GM12878 (cell line): ENCODE data around the gene HEG1. TPM values are rescaled to one million over a fixed set of nuclear protein-coding genes. Genes with fewer than 3 reads are reported as not detected.

Source experiments
- ASH2L ChIP-seq: fragments of 300-600, 200-600 bp; sonication (generic); IDR thresholded peaks from 2 replicates; pipeline ENCODE4 v1.6.1; 2017; ENCODE audit warnings: low read depth, mild to moderate bottlenecking, borderline replicate concordance
- EGR1 ChIP-seq, 2 experiments: IDR thresholded peaks; 1 replicate in 1 of 2; 2 replicates in 1 of 2; pipeline ENCODE4 v1.6.1; 2011 to 2012; ENCODE audit warnings: low read depth in 2 of 2, low read length in 2 of 2, borderline replicate concordance in 1 of 2, mild to moderate bottlenecking in 1 of 2, moderate library complexity in 1 of 2
- FOS ChIP-seq: IDR thresholded peaks from 3 replicates; pipeline ENCODE4 v1.6.1; 2011; ENCODE audit warnings: borderline replicate concordance; ENCODE audit not compliant: insufficient read length; ENCODE audit errors: extremely low read depth
- FOXM1 ChIP-seq: IDR thresholded peaks from 2 replicates; pipeline ENCODE4 v1.6.1; 2012; ENCODE audit warnings: low read depth, mild to moderate bottlenecking, inconsistent platforms, low read length, moderate library complexity
- GATAD2B ChIP-seq: fragments of 450-650 bp; conservative IDR thresholded peaks from 2 replicates; pipeline ENCODE4 v1.6.1; 2017; ENCODE audit warnings: low read depth, mild to moderate bottlenecking, moderate library complexity
- IKZF2 ChIP-seq, 2 experiments: fragments of 450-650 bp; IDR thresholded peaks; 2 replicates each; pipeline ENCODE4 v1.6.1; 2017; ENCODE audit warnings: mild to moderate bottlenecking in 2 of 2, moderate library complexity in 2 of 2
- NBN ChIP-seq: fragments of 450-650 bp; IDR thresholded peaks from 2 replicates; pipeline ENCODE4 v1.6.1; 2016
- NR2C1 ChIP-seq: fragments of 450-650 bp; IDR thresholded peaks from 2 replicates; pipeline ENCODE4 v1.6.1; 2017; ENCODE audit warnings: antibody characterized with exemption, mild to moderate bottlenecking, moderate library complexity
- POLR2AphosphoS2 ChIP-seq: IDR thresholded peaks from 2 replicates; pipeline ENCODE4 v1.6.1; 2011; ENCODE audit warnings: low read depth, mild to moderate bottlenecking, low read length, improper control_type of control experiment, moderate library complexity
- POLR2AphosphoS5 ChIP-seq: IDR thresholded peaks from 2 replicates; pipeline ENCODE4 v1.6.1; 2011; ENCODE audit warnings: mild to moderate bottlenecking, low read length, inconsistent platforms
- RAD21 ChIP-seq: IDR thresholded peaks from 2 replicates; pipeline ENCODE4 v1.6.1; 2011; ENCODE audit warnings: mild to moderate bottlenecking, low read depth, low read length, moderate library complexity; ENCODE audit not compliant: insufficient read depth
- TCF3 ChIP-seq: IDR thresholded peaks from 2 replicates; pipeline ENCODE4 v1.6.1; 2012; ENCODE audit warnings: low read depth, mild to moderate bottlenecking, low read length, borderline replicate concordance; ENCODE audit not compliant: insufficient read depth
- ZBED1 ChIP-seq: IDR thresholded peaks from 2 replicates; pipeline ENCODE4 v1.6.1; 2016; ENCODE audit warnings: borderline replicate concordance
- ZNF217 ChIP-seq: fragments of 450-650 bp; IDR thresholded peaks from 2 replicates; pipeline ENCODE4 v1.6.1; 2017; ENCODE audit warnings: antibody characterized with exemption, mild to moderate bottlenecking
- ZSCAN29 ChIP-seq: fragments of 450-650 bp; IDR thresholded peaks from 2 replicates; pipeline ENCODE4 v1.6.1; 2017; ENCODE audit warnings: mild to moderate bottlenecking, moderate library complexity
- polyA plus RNA-seq, 11 experiments: library from polyadenylated mRNA; depleted of rRNA in 4 of 11; unstranded in 6 of 11; stranded (reverse) in 5 of 11; fragments of >200 nt; fragmentation: Nextera tagmentation in 4 of 11; fragmentation: Illumina TruSeq in 1 of 11; extraction: Ambion mirVana in 4 of 11; extraction: Trizol in 1 of 11; gene quantifications; 1 replicate in 1 of 11; 2 replicates in 10 of 11; pipeline versions ENCODE4 v1.2.1 to v1.2.3, GENCODE V29; 2011 to 2016; ENCODE audit warnings: inconsistent platforms in 2 of 11, missing spikeins in 2 of 11, low read depth in 1 of 11
- total RNA-seq, 4 experiments: library from RNA; depleted of rRNA in 3 of 4; stranded (reverse); fragments of >200 nt in 3 of 4; fragmentation: Illumina TruSeq in 1 of 4; extraction: Trizol in 1 of 4; gene quantifications; 2 replicates each; pipeline versions ENCODE4 v1.2.1 to v1.2.3, GENCODE V29; 2013 to 2021
- TF ChIP-seq, protein P1 (sequence below): IDR thresholded peaks from 2 replicates; pipeline ENCODE4 v1.6.1; 2012; ENCODE audit warnings: low read depth, low read length, improper control_type of control experiment
- TF ChIP-seq, protein P2 (sequence below): fragments of 450-650 bp; IDR thresholded peaks from 2 replicates; pipeline ENCODE4 v1.6.1; 2016; ENCODE audit warnings: mild to moderate bottlenecking
- TF ChIP-seq, protein P3 (sequence below): IDR thresholded peaks from 2 replicates; pipeline ENCODE4 v1.6.1; 2012; ENCODE audit warnings: improper control_type of control experiment, low read depth, low read length; ENCODE audit not compliant: insufficient replicate concordance
- TF ChIP-seq, protein P4 (sequence below): fragments of 450-650 bp; IDR thresholded peaks from 2 replicates; pipeline ENCODE4 v1.6.1; 2014; ENCODE audit warnings: mild to moderate bottlenecking
- TF ChIP-seq, protein P5 (sequence below): fragments of 450-650 bp; IDR thresholded peaks from 2 replicates; pipeline ENCODE4 v1.6.1; 2016; ENCODE audit warnings: mild to moderate bottlenecking

The HEG1 gene
- total and polyA plus RNA-seq, 10 of the 15 experiments (the other 5 are each of a cell fraction or from before 2014, with no cell fraction given), result 2.2 to 32.1 (median 7.6) TPM

DNA sequence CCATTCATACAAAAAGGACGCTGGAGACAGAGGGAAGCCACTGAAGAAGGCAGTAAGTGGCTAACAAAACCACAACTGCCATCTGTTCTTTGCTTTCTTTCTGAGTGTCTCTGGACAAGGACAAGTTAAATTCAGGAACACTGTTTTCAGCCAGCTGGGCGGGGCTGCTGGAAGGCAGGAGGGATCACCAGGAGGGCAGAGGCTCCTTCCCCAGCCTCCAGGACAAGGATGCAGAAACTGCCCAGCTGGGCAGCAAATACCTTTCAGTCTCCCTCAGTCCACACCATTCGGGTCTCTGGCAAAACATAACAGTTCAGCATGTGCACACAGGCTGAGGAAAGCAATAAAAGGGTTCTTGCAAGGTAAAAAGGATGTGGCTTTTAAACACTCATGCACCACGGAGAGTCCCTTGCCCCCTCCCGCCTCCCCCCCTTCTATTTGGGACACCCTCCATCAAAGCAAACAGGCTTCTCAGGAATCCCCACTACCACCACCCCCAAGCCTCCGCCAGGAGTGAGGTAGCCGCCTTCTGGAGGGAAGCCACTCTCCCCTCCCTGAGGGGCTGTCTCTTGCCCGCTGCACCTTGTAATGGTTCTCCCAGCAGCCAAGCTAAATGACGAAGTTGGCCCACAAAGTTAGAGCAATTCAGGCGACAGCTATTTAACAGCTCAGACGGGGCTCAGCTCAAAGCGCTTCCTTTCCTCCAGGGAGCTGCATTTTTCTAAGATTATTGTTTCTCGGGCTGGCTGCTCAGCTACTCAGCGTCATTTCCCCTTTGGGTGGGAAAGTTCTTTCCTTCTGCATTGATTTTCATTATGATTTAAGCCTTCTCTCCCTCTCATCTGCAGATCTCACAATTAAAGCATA, 3.8 kb downstream of the HEG1 start (continued):
- peak; percentile 56; the same call in 1 of the 2 replicates for TF ChIP-seq TCF3
- TF ChIP-seq, protein P1, sequence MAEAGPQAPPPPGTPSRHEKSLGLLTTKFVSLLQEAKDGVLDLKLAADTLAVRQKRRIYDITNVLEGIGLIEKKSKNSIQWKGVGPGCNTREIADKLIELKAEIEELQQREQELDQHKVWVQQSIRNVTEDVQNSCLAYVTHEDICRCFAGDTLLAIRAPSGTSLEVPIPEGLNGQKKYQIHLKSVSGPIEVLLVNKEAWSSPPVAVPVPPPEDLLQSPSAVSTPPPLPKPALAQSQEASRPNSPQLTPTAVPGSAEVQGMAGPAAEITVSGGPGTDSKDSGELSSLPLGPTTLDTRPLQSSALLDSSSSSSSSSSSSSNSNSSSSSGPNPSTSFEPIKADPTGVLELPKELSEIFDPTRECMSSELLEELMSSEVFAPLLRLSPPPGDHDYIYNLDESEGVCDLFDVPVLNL, result no peak
- TF ChIP-seq GATAD2B, result no peak
- TF ChIP-seq, protein P2, sequence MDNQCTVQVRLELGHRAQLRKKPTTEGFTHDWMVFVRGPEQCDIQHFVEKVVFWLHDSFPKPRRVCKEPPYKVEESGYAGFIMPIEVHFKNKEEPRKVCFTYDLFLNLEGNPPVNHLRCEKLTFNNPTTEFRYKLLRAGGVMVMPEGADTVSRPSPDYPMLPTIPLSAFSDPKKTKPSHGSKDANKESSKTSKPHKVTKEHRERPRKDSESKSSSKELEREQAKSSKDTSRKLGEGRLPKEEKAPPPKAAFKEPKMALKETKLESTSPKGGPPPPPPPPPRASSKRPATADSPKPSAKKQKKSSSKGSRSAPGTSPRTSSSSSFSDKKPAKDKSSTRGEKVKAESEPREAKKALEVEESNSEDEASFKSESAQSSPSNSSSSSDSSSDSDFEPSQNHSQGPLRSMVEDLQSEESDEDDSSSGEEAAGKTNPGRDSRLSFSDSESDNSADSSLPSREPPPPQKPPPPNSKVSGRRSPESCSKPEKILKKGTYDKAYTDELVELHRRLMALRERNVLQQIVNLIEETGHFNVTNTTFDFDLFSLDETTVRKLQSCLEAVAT, result no peak
- no peak for TF ChIP-seq NR2C1
- TF ChIP-seq EGR1 (IDR thresholded peaks at IDR 0.05; ENCODE audit: borderline replicate concordance in 1 of 2, low read depth in 2 of 2, low read length in 2 of 2), result no peak
- TF ChIP-seq, protein P3, sequence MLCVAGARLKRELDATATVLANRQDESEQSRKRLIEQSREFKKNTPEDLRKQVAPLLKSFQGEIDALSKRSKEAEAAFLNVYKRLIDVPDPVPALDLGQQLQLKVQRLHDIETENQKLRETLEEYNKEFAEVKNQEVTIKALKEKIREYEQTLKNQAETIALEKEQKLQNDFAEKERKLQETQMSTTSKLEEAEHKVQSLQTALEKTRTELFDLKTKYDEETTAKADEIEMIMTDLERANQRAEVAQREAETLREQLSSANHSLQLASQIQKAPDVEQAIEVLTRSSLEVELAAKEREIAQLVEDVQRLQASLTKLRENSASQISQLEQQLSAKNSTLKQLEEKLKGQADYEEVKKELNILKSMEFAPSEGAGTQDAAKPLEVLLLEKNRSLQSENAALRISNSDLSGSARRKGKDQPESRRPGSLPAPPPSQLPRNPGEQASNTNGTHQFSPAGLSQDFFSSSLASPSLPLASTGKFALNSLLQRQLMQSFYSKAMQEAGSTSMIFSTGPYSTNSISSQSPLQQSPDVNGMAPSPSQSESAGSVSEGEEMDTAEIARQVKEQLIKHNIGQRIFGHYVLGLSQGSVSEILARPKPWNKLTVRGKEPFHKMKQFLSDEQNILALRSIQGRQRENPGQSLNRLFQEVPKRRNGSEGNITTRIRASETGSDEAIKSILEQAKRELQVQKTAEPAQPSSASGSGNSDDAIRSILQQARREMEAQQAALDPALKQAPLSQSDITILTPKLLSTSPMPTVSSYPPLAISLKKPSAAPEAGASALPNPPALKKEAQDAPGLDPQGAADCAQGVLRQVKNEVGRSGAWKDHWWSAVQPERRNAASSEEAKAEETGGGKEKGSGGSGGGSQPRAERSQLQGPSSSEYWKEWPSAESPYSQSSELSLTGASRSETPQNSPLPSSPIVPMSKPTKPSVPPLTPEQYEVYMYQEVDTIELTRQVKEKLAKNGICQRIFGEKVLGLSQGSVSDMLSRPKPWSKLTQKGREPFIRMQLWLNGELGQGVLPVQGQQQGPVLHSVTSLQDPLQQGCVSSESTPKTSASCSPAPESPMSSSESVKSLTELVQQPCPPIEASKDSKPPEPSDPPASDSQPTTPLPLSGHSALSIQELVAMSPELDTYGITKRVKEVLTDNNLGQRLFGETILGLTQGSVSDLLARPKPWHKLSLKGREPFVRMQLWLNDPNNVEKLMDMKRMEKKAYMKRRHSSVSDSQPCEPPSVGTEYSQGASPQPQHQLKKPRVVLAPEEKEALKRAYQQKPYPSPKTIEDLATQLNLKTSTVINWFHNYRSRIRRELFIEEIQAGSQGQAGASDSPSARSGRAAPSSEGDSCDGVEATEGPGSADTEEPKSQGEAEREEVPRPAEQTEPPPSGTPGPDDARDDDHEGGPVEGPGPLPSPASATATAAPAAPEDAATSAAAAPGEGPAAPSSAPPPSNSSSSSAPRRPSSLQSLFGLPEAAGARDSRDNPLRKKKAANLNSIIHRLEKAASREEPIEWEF, result no peak
- no peak for TF ChIP-seq NBN
- TF ChIP-seq ASH2L, result no peak
- TF ChIP-seq POLR2AphosphoS2, result no peak
- peak; percentile 44; the same call in 1 of the 2 replicates for TF ChIP-seq ZBED1
- no peak for TF ChIP-seq FOS
- peak; percentile 42 to 46; a peak in 2 of 4 replicates for TF ChIP-seq IKZF2 (IDR thresholded peaks at IDR 0.05)
- no peak; the same call in 1 of the 2 replicates for TF ChIP-seq ZNF217
- TF ChIP-seq POLR2AphosphoS5, result no peak
- TF ChIP-seq FOXM1, result peak; percentile 66; the same call in 1 of the 2 replicates
- peak; percentile 19; the same call in 1 of the 2 replicates for TF ChIP-seq RAD21
- TF ChIP-seq, protein P4, sequence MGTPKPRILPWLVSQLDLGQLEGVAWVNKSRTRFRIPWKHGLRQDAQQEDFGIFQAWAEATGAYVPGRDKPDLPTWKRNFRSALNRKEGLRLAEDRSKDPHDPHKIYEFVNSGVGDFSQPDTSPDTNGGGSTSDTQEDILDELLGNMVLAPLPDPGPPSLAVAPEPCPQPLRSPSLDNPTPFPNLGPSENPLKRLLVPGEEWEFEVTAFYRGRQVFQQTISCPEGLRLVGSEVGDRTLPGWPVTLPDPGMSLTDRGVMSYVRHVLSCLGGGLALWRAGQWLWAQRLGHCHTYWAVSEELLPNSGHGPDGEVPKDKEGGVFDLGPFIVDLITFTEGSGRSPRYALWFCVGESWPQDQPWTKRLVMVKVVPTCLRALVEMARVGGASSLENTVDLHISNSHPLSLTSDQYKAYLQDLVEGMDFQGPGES, result no peak
- TF ChIP-seq, protein P5, sequence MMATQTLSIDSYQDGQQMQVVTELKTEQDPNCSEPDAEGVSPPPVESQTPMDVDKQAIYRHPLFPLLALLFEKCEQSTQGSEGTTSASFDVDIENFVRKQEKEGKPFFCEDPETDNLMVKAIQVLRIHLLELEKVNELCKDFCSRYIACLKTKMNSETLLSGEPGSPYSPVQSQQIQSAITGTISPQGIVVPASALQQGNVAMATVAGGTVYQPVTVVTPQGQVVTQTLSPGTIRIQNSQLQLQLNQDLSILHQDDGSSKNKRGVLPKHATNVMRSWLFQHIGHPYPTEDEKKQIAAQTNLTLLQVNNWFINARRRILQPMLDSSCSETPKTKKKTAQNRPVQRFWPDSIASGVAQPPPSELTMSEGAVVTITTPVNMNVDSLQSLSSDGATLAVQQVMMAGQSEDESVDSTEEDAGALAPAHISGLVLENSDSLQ, result no peak
- no peak for TF ChIP-seq ZSCAN29
